Left lung (tissue), 10 donors: ENCODE measurements around the gene EPYC. TPM values are rescaled to one million over a fixed set of nuclear protein-coding genes. Genes with fewer than 3 reads are reported as not detected.

Experiments used
- ATAC-seq: fragments of 200-7000 bp; cut with Tn5 transposase; one replicate; pipeline ENCODE4 v1.9.1; 2020; ENCODE audit warnings: moderate library complexity
- DNase-seq, 4 donors: peaks; one replicate each; pipeline ENCODE4 v3.0.0-alpha.2; 2013 to 2020
- H3K27ac ChIP-seq, 2 donors: fragments of 200-600 bp; sonication (generic) in 1 of 2; one replicate each; pipeline versions ENCODE4 v1.5.0 to v1.8.0; 2020 to 2021
- H3K27me3 ChIP-seq, 2 donors: fragments of 200-600 bp; sonication (generic) in 1 of 2; one replicate each; pipeline versions ENCODE4 v1.5.0 to v1.8.0; 2020 to 2021
- H3K36me3 ChIP-seq, 2 donors: fragments of 200-600 bp; sonication (generic) in 1 of 2; one replicate each; pipeline versions ENCODE4 v1.5.0 to v1.8.0; 2020 to 2021
- H3K4me1 ChIP-seq, 2 donors: fragments of 200-600 bp; one replicate each; pipeline ENCODE4 v1.8.0; 2021
- H3K4me3 ChIP-seq, 2 donors: fragments of 200-600 bp; sonication (generic) in 1 of 2; one replicate each; pipeline versions ENCODE4 v1.5.0 to v1.8.0; 2020 to 2021; ENCODE audit warnings: mild to moderate bottlenecking in 1 of 2
- H3K9me3 ChIP-seq, 2 donors: fragments of 200-600 bp; sonication (generic) in 1 of 2; one replicate each; pipeline versions ENCODE4 v1.5.0 to v1.8.0; 2020 to 2021
- CTCF ChIP-seq, 2 donors: fragments of 200-600 bp; sonication (generic) in 1 of 2; IDR thresholded peaks; one replicate each; pipeline versions ENCODE4 v1.5.0 to v1.8.0; 2021; ENCODE audit warnings: antibody characterized with exemption in 2 of 2
- intact Hi-C, 2 donors: fragments of 100-400 bp; cut with DNase I; formaldehyde crosslinking; loops; one replicate each; pipeline versions ENCODE4 v1.11.2 to v1.14.2; 2022
- polyA plus RNA-seq, 6 donors: library from polyadenylated mRNA; unstranded; fragments of 120-200 nt; gene quantifications; one replicate each; pipeline ENCODE4 v1.2.1, GENCODE V29; 2013; ENCODE audit not compliant: insufficient read length in 6 of 6
- total RNA-seq, 2 donors: library from RNA; stranded (reverse); fragmentation: NEBNext Ultra II Directional; extraction: Animal tissue kit (Norgen Biotek cat#: 25700); gene quantifications; one replicate each; pipeline ENCODE4 v1.2.1, GENCODE V29; 2021
- donor health status: DM: no; HTN: yes; CAD: no.
- donor health status: DM: no; HTN: no; CAD: no.

The EPYC gene
- total and polyA plus RNA-seq, 8 donors, result 0.13 to 0.47 (median 0.15) TPM; not detected in 5

GRCh38 chr12:90954921-90955320 is 49.9 kb downstream of the EPYC start, which contains the start of gene CCER1:
Gene CCER1, minus strand, starts transcription at chr12:90955176. Its CDS starts 434 bp downstream, at chr12:90954742.
- Histone ChIP-seq H3K9me3 (no peaks in the 10 kb centered on the region), H3K27ac (no peak within 1 kb of the TSS), H3K27me3 (no peaks in the 10 kb centered on the region), H3K36me3 (no peaks in the 10 kb centered on the region), H3K4me3 (no peak within 1 kb of the TSS), H3K4me1 (no peaks in the 10 kb centered on the region)
- DNase-seq (peak in 1 of 4 donors; percentile 64), ATAC-seq (no peak)
- no peak for TF ChIP-seq CTCF (IDR thresholded peaks at IDR 0.05)
- intact Hi-C loops, result no loop called here

GRCh38 chr12:90954428-90954827 is 50.3 kb downstream of the EPYC start:
- intact Hi-C loops, result no loop called here
- DNase-seq (peak in 1 of 4 donors; percentile 60), ATAC-seq (no peak)
- Histone ChIP-seq H3K27me3 (no peaks in the 10 kb centered on the region), H3K9me3 (no peaks in the 10 kb centered on the region), H3K4me3 (no peak overlapping the region), H3K36me3 (no peaks in the 10 kb centered on the region), H3K4me1 (no peaks in the 10 kb centered on the region), H3K27ac (no peak overlapping the region)
- no peak for TF ChIP-seq CTCF (IDR thresholded peaks at IDR 0.05)

GRCh38 chr12:90953956-90954421 is 50.8 kb downstream of the EPYC start:
- ATAC-seq (no peak), DNase-seq (peak in 1 of 4 donors; percentile 75)
- intact Hi-C loops, result no loop called here

GRCh38 chr12:90951432-90952105 is 53.2 kb downstream of the EPYC start:
- Histone ChIP-seq H3K9me3 (no peaks in the 10 kb centered on the region), H3K27ac (no peak overlapping the region), H3K36me3 (no peaks in the 10 kb centered on the region), H3K27me3 (no peaks in the 10 kb centered on the region), H3K4me3 (no peak overlapping the region), H3K4me1 (no peaks in the 10 kb centered on the region)
- intact Hi-C loops, result no loop called here
- DNase-seq (no peak), ATAC-seq (no peak)
- no peak for TF ChIP-seq CTCF (IDR thresholded peaks at IDR 0.05)

More at GRCh38 chr12:90953956-90954421, 50.8 kb downstream of the EPYC start:
- peak in 1 of 2 donors; percentile 19 for TF ChIP-seq CTCF (IDR thresholded peaks at IDR 0.05)
- Histone ChIP-seq H3K4me1 (no peaks in the 10 kb centered on the region), H3K9me3 (no peaks in the 10 kb centered on the region), H3K36me3 (no peaks in the 10 kb centered on the region), H3K27me3 (no peaks in the 10 kb centered on the region), H3K27ac (no peak overlapping the region), H3K4me3 (no peak overlapping the region)

GRCh38 chr12:90947869-90948268 is 56.9 kb downstream of the EPYC start:
- no peak for TF ChIP-seq CTCF (IDR thresholded peaks at IDR 0.05)
- Histone ChIP-seq H3K27me3 (no peaks in the 10 kb centered on the region), H3K4me3 (no peak overlapping the region), H3K4me1 (no peaks in the 10 kb centered on the region), H3K27ac (no peak overlapping the region), H3K9me3 (no peaks in the 10 kb centered on the region), H3K36me3 (no peaks in the 10 kb centered on the region)
- intact Hi-C loops, result no loop called here
- ATAC-seq (peak; percentile 85), DNase-seq (peak in 1 of 4 donors; percentile 36)
